Fibroblast of lung (primary cell): ENCODE results near the gene GCSH.
A peak's percentile ranks its signal among the peaks of the same experiment; 100 is the strongest.

Experiments used
- EZH2 ChIP-seq: IDR thresholded peaks from 2 replicates; pipeline ENCODE4 v1.5.1; 2012; ENCODE audit warnings: low read length, control low read depth, mild to moderate bottlenecking; ENCODE audit errors: missing control alignments
- TF ChIP-seq, protein P1 (sequence below), 2 donors: IDR thresholded peaks in 1 of 2; conservative IDR thresholded peaks in 1 of 2; 1 replicate in 1 of 2; 2 replicates in 1 of 2; pipeline ENCODE4 v1.5.1; 2011 to 2012; ENCODE audit warnings: low read length in 2 of 2, control low read depth in 1 of 2, inconsistent platforms in 1 of 2, low read depth in 1 of 2, mild to moderate bottlenecking in 1 of 2

- TF ChIP-seq, protein P1, sequence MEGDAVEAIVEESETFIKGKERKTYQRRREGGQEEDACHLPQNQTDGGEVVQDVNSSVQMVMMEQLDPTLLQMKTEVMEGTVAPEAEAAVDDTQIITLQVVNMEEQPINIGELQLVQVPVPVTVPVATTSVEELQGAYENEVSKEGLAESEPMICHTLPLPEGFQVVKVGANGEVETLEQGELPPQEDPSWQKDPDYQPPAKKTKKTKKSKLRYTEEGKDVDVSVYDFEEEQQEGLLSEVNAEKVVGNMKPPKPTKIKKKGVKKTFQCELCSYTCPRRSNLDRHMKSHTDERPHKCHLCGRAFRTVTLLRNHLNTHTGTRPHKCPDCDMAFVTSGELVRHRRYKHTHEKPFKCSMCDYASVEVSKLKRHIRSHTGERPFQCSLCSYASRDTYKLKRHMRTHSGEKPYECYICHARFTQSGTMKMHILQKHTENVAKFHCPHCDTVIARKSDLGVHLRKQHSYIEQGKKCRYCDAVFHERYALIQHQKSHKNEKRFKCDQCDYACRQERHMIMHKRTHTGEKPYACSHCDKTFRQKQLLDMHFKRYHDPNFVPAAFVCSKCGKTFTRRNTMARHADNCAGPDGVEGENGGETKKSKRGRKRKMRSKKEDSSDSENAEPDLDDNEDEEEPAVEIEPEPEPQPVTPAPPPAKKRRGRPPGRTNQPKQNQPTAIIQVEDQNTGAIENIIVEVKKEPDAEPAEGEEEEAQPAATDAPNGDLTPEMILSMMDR (conservative IDR thresholded peaks at IDR 0.05 in 1 of 2, IDR thresholded peaks at IDR 0.05 in 1 of 2; ENCODE audit: low read depth in 1 of 2, low read length in 2 of 2) = peak in 1 of 2 donors; percentile 7
- no peak for TF ChIP-seq EZH2
Observed at GRCh38 chr16:81140930-81141780, 45.0 kb upstream of the GCSH start.
